Globus pallidus (tissue), 1 donor: ENCODE data around the gene ANTXRL.
"Not testable (repeated sequence)": the region's sequence is repeated elsewhere in the genome, so short reads cannot be mapped to it uniquely, and the experiment has no call there.

ENCODE experiments used
- DNase-seq: peaks from one replicate; pipeline ENCODE4 v3.0.0-alpha.2; 2015; ENCODE audit warnings: low spot score

ANTXRL gene

GRCh38 chr10:46273506-46274477, 13.0 kb upstream of the ANTXRL start:
- DNase-seq: no peak

- no peak for DNase-seq
Observed at GRCh38 chr10:46277840-46278239, 9.0 kb upstream of the ANTXRL start.

GRCh38 chr10:46282421-46282831, 4.4 kb upstream of the ANTXRL start:
- DNase-seq: not testable (repeated sequence)

GRCh38 chr10:46282842-46283574, 3.8 kb upstream of the ANTXRL start:
- DNase-seq: peak; percentile 91

GRCh38 chr10:46283580-46284285, 3.1 kb upstream of the ANTXRL start:
- no peak for DNase-seq

GRCh38 chr10:46284286-46285229, 2.2 kb upstream of the ANTXRL start:
- DNase-seq: peak; percentile 88

GRCh38 chr10:46285300-46285699, 1.5 kb upstream of the ANTXRL start:
- DNase-seq: no peak

GRCh38 chr10:46285966-46286620, 704 bp upstream of the ANTXRL start:
- DNase-seq: no peak

- no peak for DNase-seq
Observed at GRCh38 chr10:46287846-46288477, 1.2 kb downstream of the ANTXRL start.

GRCh38 chr10:46288601-46289206, 1.9 kb downstream of the ANTXRL start:
- DNase-seq: no peak

GRCh38 chr10:46289209-46289810, 2.5 kb downstream of the ANTXRL start:
- no peak for DNase-seq

GRCh38 chr10:46290101-46290886, 3.5 kb downstream of the ANTXRL start:
- DNase-seq: no peak

- no peak for DNase-seq
Observed at GRCh38 chr10:46291817-46292572, 5.2 kb downstream of the ANTXRL start.

GRCh38 chr10:46292573-46293023, 5.8 kb downstream of the ANTXRL start:
- DNase-seq: no peak

GRCh38 chr10:46293228-46293627, 6.4 kb downstream of the ANTXRL start:
- no peak for DNase-seq

- no peak for DNase-seq
Observed at GRCh38 chr10:46293832-46294640, 7.2 kb downstream of the ANTXRL start.
